Nephron (organoid): Measurements from ENCODE around the gene KMT2A.
A peak's percentile ranks its signal among the peaks of the same experiment; 100 is the strongest.

ENCODE experiments used
- H3K27ac Mint-ChIP-seq, 3 experiments: 2 replicates each; pipeline ENCODE4 v1.8.0; 2020; ENCODE audit warnings: mixed read lengths in 3 of 3, mild to moderate bottlenecking in 2 of 3, moderate library complexity in 1 of 3
- H3K27me3 Mint-ChIP-seq: 2 replicates; pipeline ENCODE4 v1.8.0; 2021; ENCODE audit warnings: low read depth, mild to moderate bottlenecking, moderate library complexity, mixed read lengths
- H3K36me3 Mint-ChIP-seq: 2 replicates; pipeline ENCODE4 v1.8.0; 2020; ENCODE audit warnings: low read depth, mixed read lengths
- H3K4me1 Mint-ChIP-seq: 2 replicates; pipeline ENCODE4 v1.8.0; 2020; ENCODE audit warnings: mixed read lengths
- H3K4me3 Mint-ChIP-seq, 3 experiments: 2 replicates each; pipeline ENCODE4 v1.8.0; 2020; ENCODE audit warnings: mild to moderate bottlenecking in 3 of 3, mixed read lengths in 3 of 3, moderate library complexity in 2 of 3
- H3K9me3 Mint-ChIP-seq: 2 replicates; pipeline ENCODE4 v1.8.0; 2020; ENCODE audit warnings: mixed read lengths
- TF ChIP-seq, protein P1 (sequence below), 3 experiments: fragments of 200-600 bp; sonication (generic); IDR thresholded peaks; one replicate each; pipeline ENCODE4 v1.5.0; 2021; ENCODE audit warnings: antibody characterized with exemption in 3 of 3; ENCODE audit not compliant: unreplicated experiment in 3 of 3

The KMT2A gene

DNA sequence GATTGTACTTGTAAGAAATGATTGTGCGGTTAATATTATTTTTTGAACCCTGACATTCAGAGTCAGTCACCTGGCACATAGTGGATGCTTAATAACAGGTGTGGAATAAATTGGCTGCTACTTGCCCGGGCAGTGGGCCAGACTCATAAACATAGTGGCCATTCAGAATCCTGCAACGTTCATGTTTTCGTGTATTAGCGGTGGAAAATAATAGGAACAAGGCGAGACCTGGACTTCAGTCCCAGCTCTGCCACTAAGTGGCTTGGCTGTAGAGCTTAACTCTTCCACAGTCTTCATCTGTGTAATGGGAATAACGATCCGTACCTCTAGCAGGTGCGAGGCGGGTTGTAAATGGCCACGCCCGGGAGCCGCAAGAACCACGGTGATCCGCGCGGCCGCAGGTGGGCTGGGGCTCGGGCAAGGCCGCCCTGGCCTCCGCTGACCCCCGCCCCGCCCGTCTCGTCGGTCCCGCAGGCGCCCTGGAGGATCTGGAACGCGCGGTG, 93.9 kb downstream of the KMT2A start:
- peaks cover 35% of the 10 kb centered on the region for H3K4me1 Mint-ChIP-seq
- peaks cover 10% of the 10 kb centered on the region for H3K36me3 Mint-ChIP-seq
- H3K27ac Mint-ChIP-seq: peak overlapping the region; percentile 82 to 96 (median 83)
- H3K4me3 Mint-ChIP-seq: peak overlapping the region; percentile 90 to 98 (median 95)
- TF ChIP-seq, protein P1, sequence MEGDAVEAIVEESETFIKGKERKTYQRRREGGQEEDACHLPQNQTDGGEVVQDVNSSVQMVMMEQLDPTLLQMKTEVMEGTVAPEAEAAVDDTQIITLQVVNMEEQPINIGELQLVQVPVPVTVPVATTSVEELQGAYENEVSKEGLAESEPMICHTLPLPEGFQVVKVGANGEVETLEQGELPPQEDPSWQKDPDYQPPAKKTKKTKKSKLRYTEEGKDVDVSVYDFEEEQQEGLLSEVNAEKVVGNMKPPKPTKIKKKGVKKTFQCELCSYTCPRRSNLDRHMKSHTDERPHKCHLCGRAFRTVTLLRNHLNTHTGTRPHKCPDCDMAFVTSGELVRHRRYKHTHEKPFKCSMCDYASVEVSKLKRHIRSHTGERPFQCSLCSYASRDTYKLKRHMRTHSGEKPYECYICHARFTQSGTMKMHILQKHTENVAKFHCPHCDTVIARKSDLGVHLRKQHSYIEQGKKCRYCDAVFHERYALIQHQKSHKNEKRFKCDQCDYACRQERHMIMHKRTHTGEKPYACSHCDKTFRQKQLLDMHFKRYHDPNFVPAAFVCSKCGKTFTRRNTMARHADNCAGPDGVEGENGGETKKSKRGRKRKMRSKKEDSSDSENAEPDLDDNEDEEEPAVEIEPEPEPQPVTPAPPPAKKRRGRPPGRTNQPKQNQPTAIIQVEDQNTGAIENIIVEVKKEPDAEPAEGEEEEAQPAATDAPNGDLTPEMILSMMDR (IDR thresholded peaks at IDR 0.05; ENCODE audit: unreplicated experiment in 3 of 3): no peak
- no peaks in the 10 kb centered on the region for H3K9me3 Mint-ChIP-seq
- peaks cover 4% of the 10 kb centered on the region for H3K27me3 Mint-ChIP-seq

DNA sequence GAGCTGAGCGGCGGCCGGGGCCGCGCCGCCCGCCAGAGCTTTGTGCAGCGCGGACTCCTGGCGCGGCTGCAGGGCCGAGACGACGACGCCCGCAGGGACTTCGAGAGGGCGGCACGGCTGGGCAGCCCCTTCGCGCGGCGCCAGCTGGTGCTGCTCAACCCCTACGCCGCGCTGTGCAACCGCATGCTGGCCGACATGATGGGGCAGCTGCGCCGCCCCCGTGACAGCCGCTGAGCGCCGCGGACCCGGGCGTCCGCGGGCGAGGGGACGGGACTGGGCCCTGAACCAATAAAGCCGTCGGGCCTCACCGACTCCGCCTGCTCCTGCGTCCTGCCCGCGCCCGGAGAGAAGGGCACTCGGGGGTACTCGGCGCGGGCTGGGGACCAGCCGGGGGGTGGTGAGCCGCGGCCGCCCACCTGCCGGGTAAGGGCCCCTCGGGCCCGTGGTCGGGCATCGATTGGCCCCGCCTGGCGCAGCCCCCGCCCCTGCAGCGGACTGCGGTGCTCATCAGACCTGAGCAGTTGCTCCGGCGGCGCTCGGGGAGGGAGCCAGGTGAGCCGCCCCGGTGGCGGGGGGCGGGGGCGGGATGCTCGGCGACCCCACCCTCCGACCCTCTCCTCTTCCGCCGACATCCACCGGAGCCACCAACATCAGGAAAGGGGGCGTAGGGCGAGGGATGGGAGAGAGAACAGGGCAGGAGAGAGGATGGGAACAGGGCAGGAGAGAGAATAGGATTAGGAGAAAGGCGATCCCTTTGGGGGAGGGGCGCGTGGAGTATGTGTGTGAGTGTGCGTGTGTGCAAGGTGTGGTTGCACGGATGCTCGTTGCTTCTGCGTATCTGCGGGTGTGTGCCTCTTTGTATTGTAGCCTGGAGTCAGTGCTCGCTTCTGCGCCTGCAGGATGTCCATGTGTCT, 94.6 kb downstream of the KMT2A start, which contains the start of gene TMEM25:
Gene TMEM25 (plus strand): TSS at position 510 of the 914 bp plus-strand sequence. CDS start 610 bp downstream, outside the sequence.
- peaks cover 4% of the 10 kb centered on the region for H3K27me3 Mint-ChIP-seq
- no peaks in the 10 kb centered on the region for H3K9me3 Mint-ChIP-seq
- peak within 1 kb of the TSS; percentile 95 to 99 (median 98) for H3K4me3 Mint-ChIP-seq
- TF ChIP-seq, protein P1 (IDR thresholded peaks at IDR 0.05; ENCODE audit: unreplicated experiment in 3 of 3): no peak
- peak within 1 kb of the TSS; percentile 94 to 98 (median 97) for H3K27ac Mint-ChIP-seq
- H3K36me3 Mint-ChIP-seq: peaks cover 15% of the 10 kb centered on the region
- peaks cover 35% of the 10 kb centered on the region for H3K4me1 Mint-ChIP-seq

DNA sequence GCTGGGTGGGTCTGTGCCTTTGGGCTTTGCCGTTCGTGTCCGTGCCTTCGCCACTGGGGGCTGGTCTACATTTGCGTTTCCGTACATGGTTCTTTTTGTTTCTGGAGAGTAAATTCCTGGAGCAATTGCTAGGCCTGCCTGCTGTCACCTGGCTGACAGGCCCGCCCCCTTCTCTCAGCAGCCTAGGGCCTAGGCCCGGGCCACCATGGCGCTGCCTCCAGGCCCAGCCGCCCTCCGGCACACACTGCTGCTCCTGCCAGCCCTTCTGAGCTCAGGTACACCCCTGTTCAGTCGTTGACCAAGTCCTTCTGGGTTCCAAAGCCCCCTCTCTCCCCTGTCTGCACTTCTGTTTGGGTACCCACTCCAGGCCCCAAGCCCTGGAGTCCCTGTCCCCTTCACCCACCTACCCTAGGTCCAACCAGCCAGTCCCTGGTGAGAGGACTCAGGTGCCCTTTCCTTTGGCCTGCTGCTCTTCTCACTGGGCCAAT, 95.3 kb downstream of the KMT2A start:
- Mint-ChIP-seq H3K4me1 (peaks cover 35% of the 10 kb centered on the region), H3K36me3 (peaks cover 17% of the 10 kb centered on the region), H3K27ac (peak overlapping the region; percentile 94 to 98 (median 97)), H3K4me3 (peak overlapping the region; percentile 95 to 99 (median 98)), H3K27me3 (peaks cover 4% of the 10 kb centered on the region), H3K9me3 (no peaks in the 10 kb centered on the region)
- TF ChIP-seq, protein P1 (IDR thresholded peaks at IDR 0.05; ENCODE audit: unreplicated experiment in 3 of 3): no peak

DNA sequence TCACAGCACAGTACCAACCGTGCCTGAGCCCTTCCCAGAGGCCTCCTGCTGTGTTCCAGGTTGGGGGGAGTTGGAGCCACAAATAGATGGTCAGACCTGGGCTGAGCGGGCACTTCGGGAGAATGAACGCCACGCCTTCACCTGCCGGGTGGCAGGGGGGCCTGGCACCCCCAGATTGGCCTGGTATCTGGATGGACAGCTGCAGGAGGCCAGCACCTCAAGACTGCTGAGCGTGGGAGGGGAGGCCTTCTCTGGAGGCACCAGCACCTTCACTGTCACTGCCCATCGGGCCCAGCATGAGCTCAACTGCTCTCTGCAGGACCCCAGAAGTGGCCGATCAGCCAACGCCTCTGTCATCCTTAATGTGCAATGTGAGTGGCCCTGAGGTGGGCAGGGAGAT, 95.8 kb downstream of the KMT2A start:
- Mint-ChIP-seq H3K9me3 (no peaks in the 10 kb centered on the region), H3K4me1 (peaks cover 35% of the 10 kb centered on the region), H3K27me3 (peaks cover 4% of the 10 kb centered on the region), H3K4me3 (peak overlapping the region; percentile 95 to 99 (median 98)), H3K27ac (peak overlapping the region in 1 of 3 experiments; percentile 97), H3K36me3 (peaks cover 20% of the 10 kb centered on the region)
- TF ChIP-seq, protein P1 (IDR thresholded peaks at IDR 0.05; ENCODE audit: unreplicated experiment in 3 of 3): no peak

DNA sequence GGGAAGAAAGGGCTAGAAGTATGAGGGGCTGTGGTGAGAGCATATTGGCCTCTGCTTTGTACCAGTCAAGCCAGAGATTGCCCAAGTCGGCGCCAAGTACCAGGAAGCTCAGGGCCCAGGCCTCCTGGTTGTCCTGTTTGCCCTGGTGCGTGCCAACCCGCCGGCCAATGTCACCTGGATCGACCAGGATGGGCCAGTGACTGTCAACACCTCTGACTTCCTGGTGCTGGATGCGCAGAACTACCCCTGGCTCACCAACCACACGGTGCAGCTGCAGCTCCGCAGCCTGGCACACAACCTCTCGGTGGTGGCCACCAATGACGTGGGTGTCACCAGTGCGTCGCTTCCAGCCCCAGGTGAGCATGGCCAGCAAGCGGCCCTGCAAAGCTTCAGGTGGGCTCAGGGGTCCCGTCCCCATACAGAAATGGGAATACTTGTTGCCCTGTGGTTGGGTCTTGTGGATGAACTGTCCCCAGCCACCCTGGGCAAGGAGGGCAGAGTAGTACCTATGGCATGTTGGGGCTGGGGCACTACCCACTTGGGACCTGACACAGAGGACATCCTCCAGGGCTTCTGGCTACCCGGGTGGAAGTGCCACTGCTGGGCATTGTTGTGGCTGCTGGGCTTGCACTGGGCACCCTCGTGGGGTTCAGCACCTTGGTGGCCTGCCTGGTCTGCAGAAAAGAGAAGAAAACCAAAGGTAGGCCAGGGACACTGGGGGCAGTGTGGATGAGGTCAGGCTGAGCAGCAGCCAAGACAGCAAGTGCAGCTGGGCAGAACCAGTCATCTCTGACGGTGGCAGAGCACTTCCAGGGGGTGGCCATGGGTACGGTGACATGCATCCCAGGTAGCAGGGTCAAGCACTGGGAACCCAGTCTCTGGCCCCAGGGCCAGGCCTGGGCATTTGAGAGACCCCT, 96.8 kb downstream of the KMT2A start:
- H3K4me1 Mint-ChIP-seq: peaks cover 26% of the 10 kb centered on the region
- H3K4me3 Mint-ChIP-seq: peak overlapping the region; percentile 95 to 99 (median 98)
- TF ChIP-seq, protein P1 (IDR thresholded peaks at IDR 0.05; ENCODE audit: unreplicated experiment in 3 of 3): no peak
- no peak overlapping the region for H3K27ac Mint-ChIP-seq
- H3K9me3 Mint-ChIP-seq: no peaks in the 10 kb centered on the region
- peaks cover 18% of the 10 kb centered on the region for H3K36me3 Mint-ChIP-seq
- peaks cover 4% of the 10 kb centered on the region for H3K27me3 Mint-ChIP-seq
